NCI-H446 treated with DMSO at 0.1 percent for 48 hours (cell line): ENCODE measurements around the gene ZBTB16.

ENCODE experiments used
- DNase-seq: peaks from one replicate; lab custom pipeline; 2025; lab: John Stamatoyannopoulos, UW

The ZBTB16 gene

DNA sequence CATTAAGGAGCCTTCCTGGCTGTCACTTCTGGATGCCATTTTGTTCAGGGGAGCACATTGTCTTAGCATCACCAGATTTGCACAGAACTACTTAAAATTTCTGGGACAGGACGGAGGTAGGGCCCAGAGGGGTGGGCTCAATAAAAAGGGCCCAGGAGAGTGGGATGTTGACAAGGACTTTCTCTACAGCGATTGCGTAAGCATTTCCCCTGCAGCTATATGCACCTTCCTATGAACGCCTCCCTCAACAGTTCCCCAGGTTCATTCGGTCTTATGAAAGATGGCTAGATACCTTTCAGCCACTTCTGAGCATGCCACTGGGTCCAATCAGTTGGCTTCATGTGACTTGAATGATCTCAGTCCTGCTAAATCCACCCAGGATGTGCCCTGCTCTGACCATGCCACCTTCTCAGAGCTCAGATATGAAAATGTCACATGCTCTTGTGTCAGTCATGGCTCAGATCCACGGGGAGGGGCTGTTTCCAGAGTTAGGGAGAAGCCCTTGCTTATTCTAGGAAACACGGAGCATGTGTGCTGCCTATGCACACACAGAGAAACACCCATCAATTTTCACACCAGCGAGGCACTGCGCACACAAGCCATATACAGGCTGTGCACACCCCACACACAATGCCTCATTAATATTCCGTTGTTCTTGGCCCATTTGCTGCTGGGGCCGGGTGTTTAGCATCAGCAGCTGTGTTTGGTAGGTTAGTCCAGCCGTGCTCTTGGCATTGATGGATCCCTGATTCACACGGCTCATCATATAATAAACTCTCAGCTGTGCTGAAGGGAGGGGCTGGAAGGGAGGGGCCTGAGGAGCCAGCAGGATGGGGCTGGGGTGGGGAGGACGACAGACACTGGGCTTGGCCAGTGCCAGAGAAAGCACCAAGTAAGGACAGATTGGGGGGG lies 184.2 kb downstream of the ZBTB16 start:
- DNase-seq = peak; percentile 10

- no peak for DNase-seq
These were observed 185.3 kb downstream of the ZBTB16 start for GRCh38 chr11:114244726-114245394.

DNA sequence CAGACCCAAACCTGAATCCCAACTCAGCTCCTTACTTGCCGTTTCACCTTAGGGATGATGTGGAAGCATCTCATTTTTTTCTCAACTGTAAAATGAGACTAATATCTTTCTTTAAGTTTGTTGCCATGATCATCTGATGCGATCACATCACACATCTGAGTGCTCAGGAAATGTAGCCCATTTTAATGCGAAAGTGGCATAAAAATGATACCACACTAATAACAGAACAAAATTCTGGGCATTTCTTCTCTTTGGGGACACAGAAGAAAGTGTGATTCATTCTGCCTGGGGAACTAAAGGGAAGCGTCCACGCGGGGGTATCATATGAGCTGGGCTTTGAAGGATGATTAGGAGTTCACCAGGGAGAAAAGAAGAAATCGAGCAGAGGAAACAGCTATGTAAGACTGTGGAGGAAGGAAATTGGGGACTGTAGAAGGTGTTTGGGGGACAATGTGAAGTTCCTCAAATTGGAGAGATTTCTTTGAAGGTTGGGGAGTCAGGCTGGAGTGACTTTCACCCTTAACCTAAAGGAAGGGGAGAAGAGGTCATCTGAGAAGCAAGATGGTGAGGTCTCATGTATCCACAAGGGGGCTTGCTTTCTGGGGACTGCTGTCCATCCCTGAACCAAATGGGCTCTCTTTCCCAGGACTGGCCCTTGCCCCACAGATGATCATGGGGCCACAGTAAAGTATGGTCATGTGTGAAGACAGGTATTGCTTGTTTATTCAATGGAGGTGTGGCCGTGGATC lies 187.0 kb downstream of the ZBTB16 start:
- no peak for DNase-seq

DNA sequence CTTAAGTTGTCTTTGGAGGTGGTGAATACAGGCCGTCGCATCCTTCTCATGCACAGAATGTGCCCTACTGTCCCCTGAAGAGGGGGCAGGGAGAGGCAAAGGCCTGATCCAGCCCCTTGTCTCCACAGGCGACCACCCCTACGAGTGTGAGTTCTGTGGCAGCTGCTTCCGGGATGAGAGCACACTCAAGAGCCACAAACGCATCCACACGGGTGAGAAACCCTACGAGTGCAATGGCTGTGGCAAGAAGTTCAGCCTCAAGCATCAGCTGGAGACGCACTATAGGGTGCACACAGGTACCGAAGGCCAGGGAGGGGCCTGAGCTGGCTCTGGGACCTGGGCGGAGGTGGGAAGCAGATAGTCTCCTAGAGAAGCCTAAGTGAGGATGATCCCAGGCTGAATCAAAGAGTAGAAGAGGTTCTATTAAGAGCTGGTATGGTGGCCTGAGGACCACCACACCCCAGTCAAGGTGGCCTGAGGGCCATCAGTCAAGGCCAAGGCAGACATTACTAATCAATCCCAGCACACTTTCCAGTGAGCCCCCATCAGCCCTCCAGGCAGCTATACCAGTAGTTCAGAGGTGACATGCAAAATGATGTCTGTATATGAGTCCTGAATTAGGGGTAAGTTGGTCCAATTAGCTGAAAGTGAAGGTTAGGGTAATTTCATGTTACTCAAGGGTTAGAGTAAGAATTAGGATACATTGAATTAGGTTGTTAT lies 187.7 kb downstream of the ZBTB16 start:
- DNase-seq = no peak

- DNase-seq = no peak
These were observed 190.7 kb downstream of the ZBTB16 start for GRCh38 chr11:114250180-114250579.

- no peak for DNase-seq
These were observed 191.7 kb downstream of the ZBTB16 start for GRCh38 chr11:114250993-114251814.

DNA sequence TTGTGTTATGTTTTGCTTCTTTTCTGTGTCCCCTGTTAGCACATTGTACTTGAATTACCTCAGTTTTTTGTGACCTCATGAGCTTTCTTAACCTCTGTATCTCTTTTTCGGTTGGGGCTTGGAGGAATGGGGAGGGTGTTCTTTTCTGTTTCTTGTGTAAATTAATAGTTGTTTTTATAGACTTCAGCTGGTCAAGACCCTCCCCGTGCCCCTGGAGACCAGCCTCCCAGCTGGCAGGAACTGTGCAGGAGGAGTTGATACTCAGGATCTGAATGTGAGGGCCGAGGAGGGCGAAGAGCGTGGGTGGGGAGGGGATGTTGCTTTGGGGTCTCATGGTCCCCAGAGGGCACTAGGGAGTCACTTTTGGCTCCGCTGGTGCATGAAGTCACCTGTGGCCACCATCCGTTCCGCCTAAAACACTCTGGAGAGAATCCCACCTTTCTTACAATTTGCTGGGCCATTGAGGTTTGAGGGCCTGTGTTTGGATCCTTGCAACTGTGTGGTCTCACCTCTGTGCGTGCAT lies 192.4 kb downstream of the ZBTB16 start:
- DNase-seq = no peak

GRCh38 chr11:114252767-114253166 lies 193.3 kb downstream of the ZBTB16 start:
- no peak for DNase-seq

DNA sequence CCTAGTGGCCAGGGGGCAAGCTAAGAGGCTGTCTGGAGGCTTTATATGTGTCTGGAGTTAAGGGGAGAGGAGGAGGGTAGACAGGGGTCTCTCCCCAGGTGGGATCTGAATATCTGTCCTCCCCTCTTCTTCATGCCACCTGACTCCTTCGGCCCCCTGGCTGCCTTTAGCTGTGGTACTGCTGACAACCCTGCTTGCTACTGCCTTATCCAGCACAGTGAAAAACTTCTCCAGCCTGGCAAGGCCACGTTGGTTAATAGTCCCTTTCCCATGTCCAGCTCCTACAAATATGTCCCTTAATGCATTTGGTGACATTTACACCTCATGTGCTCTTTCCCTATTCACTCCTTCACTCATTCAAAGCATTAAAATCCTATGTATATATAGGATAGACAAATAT lies 194.3 kb downstream of the ZBTB16 start:
- DNase-seq = no peak

- no peak for DNase-seq
These were observed 195.1 kb downstream of the ZBTB16 start for GRCh38 chr11:114254571-114255146.

DNA sequence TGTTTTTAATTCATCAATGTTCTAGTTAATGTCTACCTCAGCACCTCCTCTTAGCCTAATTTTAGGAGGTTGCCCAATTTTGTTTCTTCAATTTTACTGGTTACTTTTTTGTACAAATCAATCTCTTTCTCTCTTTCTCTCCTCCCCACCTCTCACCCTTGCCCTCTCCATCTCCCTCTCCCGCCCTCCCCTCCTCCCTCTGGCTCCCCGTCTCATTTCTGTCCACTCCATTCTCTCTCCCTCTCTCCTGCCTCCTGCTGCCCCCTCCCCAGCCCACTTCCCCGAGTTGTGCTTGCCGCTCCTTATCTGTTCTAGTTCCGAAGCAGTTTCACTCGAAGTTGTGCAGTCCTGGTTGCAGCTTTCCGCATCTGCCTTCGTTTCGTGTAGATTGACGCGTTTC lies 195.8 kb downstream of the ZBTB16 start:
- no peak for DNase-seq

DNA sequence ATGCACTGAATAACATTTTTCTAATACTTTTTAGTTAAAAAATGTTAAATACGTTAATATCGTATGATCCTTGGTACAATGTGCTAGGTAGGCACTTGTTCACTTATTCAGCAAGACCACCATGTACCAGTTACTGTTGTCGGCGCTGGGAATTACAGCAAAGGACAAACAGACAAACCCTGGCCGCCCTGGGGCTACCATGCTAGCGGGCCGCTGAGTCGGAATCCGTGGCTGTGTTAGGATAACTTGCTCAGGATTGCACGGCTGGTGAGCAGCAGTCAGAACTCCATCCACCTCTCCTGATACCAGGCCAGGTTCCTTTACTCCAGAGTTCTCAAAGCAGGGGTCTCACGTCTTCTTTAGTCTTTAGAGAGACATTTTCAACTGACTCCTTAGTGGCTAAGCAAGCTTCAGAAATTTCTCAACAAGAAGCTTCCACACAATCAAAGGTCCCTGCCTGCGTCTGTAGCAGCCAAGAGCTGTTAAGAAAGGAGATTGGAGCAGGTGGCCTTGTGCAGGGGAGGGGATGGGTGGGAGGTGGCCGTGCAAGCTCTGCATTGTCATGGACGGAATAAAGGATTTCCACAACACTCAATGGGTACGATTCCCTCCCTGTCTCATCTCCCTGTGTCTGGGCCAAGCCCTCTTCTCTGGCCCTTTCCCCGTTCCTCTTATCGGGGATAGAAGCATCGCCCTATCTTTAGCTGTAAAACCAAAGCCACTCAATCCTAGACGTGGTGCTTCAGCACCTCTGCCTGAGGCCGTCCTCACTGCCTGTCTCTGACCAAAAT lies 196.9 kb downstream of the ZBTB16 start:
- no peak for DNase-seq

- no peak for DNase-seq
These were observed 197.4 kb downstream of the ZBTB16 start for GRCh38 chr11:114256967-114257286.

GRCh38 chr11:114257621-114258558 lies 198.4 kb downstream of the ZBTB16 start:
- no peak for DNase-seq

DNA sequence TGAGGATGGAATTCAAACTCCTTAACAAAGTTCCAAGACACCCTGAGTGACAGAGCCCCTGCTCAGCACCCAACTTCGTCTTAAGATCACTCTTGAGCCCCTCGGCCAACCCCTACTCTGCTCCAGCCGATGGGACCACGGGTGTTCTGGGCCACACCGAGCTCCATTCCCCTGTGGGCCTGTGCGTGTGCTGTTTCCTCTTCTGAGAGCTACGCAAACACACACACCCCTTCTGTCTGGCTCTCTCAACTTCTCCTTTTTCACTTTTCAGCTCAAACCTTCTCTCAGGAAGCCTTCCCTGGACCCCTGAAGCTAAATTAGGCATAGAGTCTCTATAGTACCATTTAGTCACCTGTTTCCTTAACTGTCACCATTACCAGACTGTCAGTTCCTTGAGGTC lies 199.2 kb downstream of the ZBTB16 start:
- DNase-seq = no peak

- no peak for DNase-seq
These were observed 199.6 kb downstream of the ZBTB16 start for GRCh38 chr11:114259124-114259526.

DNA sequence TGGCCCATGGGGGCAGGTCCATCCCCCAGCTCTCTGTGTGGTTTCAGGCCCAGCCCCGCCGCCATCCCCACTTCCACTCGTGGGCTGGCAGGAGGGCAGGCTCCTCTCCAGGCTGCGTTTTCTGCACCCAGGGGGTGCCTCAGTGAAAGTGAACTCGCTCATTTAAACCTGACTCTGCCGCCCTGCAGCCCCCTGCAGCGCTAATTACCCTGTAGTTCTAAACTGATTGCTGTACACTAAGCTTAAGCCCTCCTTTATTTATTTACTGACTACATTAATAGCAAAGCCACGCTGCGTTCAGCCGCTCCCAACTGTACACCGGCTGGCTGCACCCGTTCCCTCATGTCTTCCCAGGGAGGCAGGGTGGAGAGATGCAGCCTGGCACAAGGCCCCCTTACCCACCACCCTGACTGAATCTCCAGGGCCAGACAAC lies 200.1 kb downstream of the ZBTB16 start:
- no peak for DNase-seq

- no peak for DNase-seq
These were observed 200.6 kb downstream of the ZBTB16 start for GRCh38 chr11:114260077-114260476.

DNA sequence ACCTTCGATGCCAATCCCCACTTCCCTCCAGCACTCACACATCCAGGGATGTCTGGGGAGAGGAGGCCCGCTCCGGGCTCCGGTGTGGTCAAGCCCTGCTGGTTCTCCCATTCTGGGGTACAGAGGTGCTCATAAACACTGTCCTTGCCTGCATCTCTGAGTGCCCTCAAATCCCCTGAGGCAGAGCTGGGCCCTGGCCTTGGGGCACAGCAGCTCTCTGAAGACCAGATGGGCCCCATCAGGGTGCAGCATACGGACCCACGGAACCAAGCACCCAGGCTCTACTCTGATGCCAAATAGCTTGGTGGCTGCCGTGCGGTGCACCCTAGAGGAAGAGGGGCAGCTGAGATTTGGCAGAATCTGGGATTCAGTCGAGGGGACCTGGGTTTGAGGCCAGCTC lies 201.0 kb downstream of the ZBTB16 start:
- DNase-seq = no peak
